Loucy (cell line): ENCODE results near the gene H2BK1.

Experiments
- H2AFZ ChIP-seq: fragments of 200-600 bp; sonication (generic); 2 replicates; pipeline ENCODE4 v1.6.0; 2016; ENCODE audit warnings: antibody characterized with exemption, mild to moderate bottlenecking, low read length, moderate library complexity
- H3F3A ChIP-seq: fragments of 200-600 bp; 2 replicates; pipeline ENCODE4 v1.6.0; 2016; ENCODE audit warnings: antibody characterized with exemption, low read depth, mild to moderate bottlenecking
- H3K27me3 ChIP-seq: fragments of 200-600 bp; sonication (generic); 2 replicates; pipeline ENCODE4 v1.6.1; 2014; ENCODE audit warnings: low read length, mild to moderate bottlenecking; ENCODE audit not compliant: insufficient read depth, poor library complexity, severe bottlenecking
- H3K36me3 ChIP-seq: fragments of 200-600 bp; sonication (generic); 2 replicates; pipeline ENCODE4 v1.6.1; 2016; ENCODE audit warnings: low read length; ENCODE audit not compliant: insufficient read depth
- H3K4me1 ChIP-seq: fragments of 200-600 bp; sonication (generic); 2 replicates; pipeline ENCODE4 v1.5.1; 2014; ENCODE audit warnings: low read length, mild to moderate bottlenecking; ENCODE audit not compliant: insufficient read depth, poor library complexity, severe bottlenecking
- H3K4me2 ChIP-seq: fragments of 200-600 bp; sonication (generic); 2 replicates; pipeline ENCODE4 v1.6.0; 2014; ENCODE audit warnings: antibody characterized with exemption, low read length, low read depth, mild to moderate bottlenecking; ENCODE audit not compliant: poor library complexity, severe bottlenecking
- H3K4me3 ChIP-seq: fragments of 200-600 bp; sonication (generic); 2 replicates; pipeline ENCODE4 v1.5.1; 2014; ENCODE audit warnings: low read length, mild to moderate bottlenecking, mixed read lengths; ENCODE audit not compliant: poor library complexity, severe bottlenecking
- H3K79me2 ChIP-seq: fragments of 200-600 bp; sonication (generic); 2 replicates; pipeline ENCODE4 v1.6.1; 2014; ENCODE audit warnings: low read length; ENCODE audit not compliant: insufficient read depth
- H3K9ac ChIP-seq: fragments of 200-600 bp; sonication (generic); 2 replicates; pipeline ENCODE4 v1.6.0; 2014; ENCODE audit warnings: mild to moderate bottlenecking, low read depth, low read length, moderate library complexity; ENCODE audit not compliant: poor library complexity, severe bottlenecking
- H3K9me2 ChIP-seq: fragments of 200-600 bp; sonication (generic); replicated peaks from 2 replicates; pipeline ENCODE4 v1.6.1; 2016; ENCODE audit warnings: low read depth, low read length, mixed read lengths
- H3K9me3 ChIP-seq: fragments of 200-600 bp; sonication (generic); 2 replicates; pipeline ENCODE4 v1.6.1; 2014; ENCODE audit warnings: mild to moderate bottlenecking, antibody characterized with exemption, low read length, low read depth; ENCODE audit not compliant: insufficient read depth
- H4K20me1 ChIP-seq: fragments of 200-600 bp; sonication (generic); 2 replicates; pipeline ENCODE4 v1.6.0; 2014; ENCODE audit warnings: antibody characterized with exemption, low read length, mild to moderate bottlenecking; ENCODE audit not compliant: insufficient read depth, poor library complexity, severe bottlenecking
- EZH2phosphoT487 ChIP-seq: fragments of 200-600 bp; IDR thresholded peaks from 2 replicates; pipeline ENCODE4 v1.6.1; 2018; ENCODE audit warnings: antibody characterized with exemption, mild to moderate bottlenecking, moderate library complexity, borderline replicate concordance
- TF ChIP-seq, protein P1 (sequence below): fragments of 200-600 bp; sonication (generic); conservative IDR thresholded peaks from 2 replicates; pipeline ENCODE4 v1.5.1; 2014; ENCODE audit warnings: mild to moderate bottlenecking, antibody characterized with exemption, low read length

The H2BK1 gene

DNA sequence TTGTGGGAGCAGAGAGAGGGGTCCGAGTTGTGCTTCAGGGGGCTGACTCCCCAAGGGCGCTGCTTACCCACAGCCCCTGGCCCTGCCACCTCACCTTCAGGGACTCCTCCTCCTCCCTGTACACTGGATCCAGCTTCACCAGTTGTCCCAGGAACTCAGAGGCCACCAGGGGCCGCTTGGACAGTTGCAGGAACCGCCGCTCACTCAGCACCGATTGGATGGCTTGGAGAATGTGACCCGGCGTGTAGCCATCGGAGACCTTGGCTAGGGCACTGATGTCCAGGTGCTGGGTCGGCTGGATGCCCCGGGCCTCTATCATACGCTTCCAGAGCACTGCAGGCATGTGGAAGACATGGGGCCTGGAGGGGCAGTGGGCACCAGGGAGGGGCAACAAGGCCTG lies 18.7 kb downstream of the H2BK1 start:
- H2AFZ ChIP-seq: no peak overlapping the region
- H3K9ac ChIP-seq: no peak overlapping the region
- no peak overlapping the region for H3K4me2 ChIP-seq
- no peaks in the 10 kb centered on the region for H4K20me1 ChIP-seq
- no peaks in the 10 kb centered on the region for H3K27me3 ChIP-seq
- H3K9me2 ChIP-seq: no peaks in the 10 kb centered on the region
- H3K9me3 ChIP-seq: no peaks in the 10 kb centered on the region
- no peaks in the 10 kb centered on the region for H3F3A ChIP-seq
- H3K79me2 ChIP-seq: no peaks in the 10 kb centered on the region
- H3K4me3 ChIP-seq: no peak overlapping the region
- peaks cover 15% of the 10 kb centered on the region for H3K4me1 ChIP-seq
- H3K36me3 ChIP-seq: no peaks in the 10 kb centered on the region
- TF ChIP-seq, protein P1, sequence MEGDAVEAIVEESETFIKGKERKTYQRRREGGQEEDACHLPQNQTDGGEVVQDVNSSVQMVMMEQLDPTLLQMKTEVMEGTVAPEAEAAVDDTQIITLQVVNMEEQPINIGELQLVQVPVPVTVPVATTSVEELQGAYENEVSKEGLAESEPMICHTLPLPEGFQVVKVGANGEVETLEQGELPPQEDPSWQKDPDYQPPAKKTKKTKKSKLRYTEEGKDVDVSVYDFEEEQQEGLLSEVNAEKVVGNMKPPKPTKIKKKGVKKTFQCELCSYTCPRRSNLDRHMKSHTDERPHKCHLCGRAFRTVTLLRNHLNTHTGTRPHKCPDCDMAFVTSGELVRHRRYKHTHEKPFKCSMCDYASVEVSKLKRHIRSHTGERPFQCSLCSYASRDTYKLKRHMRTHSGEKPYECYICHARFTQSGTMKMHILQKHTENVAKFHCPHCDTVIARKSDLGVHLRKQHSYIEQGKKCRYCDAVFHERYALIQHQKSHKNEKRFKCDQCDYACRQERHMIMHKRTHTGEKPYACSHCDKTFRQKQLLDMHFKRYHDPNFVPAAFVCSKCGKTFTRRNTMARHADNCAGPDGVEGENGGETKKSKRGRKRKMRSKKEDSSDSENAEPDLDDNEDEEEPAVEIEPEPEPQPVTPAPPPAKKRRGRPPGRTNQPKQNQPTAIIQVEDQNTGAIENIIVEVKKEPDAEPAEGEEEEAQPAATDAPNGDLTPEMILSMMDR: no peak
- TF ChIP-seq EZH2phosphoT487: no peak

DNA sequence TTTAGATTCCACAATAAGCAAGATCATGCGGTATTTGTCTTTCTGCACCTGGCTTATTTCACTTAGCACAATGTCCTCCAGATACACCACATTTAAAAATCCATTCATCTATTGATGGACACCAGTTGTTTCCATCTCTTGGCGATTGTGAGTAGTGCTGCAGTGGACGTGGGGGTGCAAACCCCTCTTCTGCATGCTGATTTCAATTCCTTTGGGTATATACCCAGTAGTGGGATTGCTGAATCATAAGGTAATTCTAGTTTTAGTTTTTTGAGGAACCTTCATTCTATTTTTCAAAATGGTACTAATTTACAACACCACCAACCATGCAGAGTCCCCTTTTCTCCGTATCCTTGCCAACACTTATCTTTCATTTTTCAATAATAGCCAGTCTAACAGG lies 21.2 kb downstream of the H2BK1 start:
- Histone ChIP-seq H3K27me3 (no peaks in the 10 kb centered on the region), H2AFZ (no peak overlapping the region), H3K4me1 (peaks cover 12% of the 10 kb centered on the region), H4K20me1 (no peaks in the 10 kb centered on the region), H3K36me3 (no peaks in the 10 kb centered on the region), H3K79me2 (no peaks in the 10 kb centered on the region), H3K9me3 (no peaks in the 10 kb centered on the region), H3K9ac (no peak overlapping the region), H3K9me2 (no peaks in the 10 kb centered on the region), H3K4me2 (no peak overlapping the region), H3K4me3 (no peak overlapping the region), H3F3A (no peaks in the 10 kb centered on the region)
- no peak for TF ChIP-seq EZH2phosphoT487
- TF ChIP-seq, protein P1: no peak

DNA sequence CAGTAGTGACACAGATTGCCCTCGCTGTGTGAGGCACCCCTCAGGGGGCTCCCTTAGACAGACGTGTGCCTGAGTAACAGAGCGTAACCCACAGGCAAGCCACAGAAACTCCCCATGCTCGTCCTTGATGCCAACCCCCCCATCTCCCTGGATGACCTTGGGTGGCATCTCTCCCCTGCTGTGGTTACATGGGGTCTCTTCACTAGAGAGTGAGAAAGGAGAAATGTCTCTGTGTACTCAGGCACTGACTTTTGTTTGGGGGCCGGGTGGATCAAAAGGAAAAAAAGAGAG lies 22.1 kb downstream of the H2BK1 start:
- Histone ChIP-seq H3K4me1 (peaks cover 11% of the 10 kb centered on the region), H4K20me1 (no peaks in the 10 kb centered on the region), H3K4me3 (no peak overlapping the region), H3K27me3 (no peaks in the 10 kb centered on the region), H3K9ac (no peak overlapping the region), H3K9me2 (no peaks in the 10 kb centered on the region), H2AFZ (no peak overlapping the region), H3K36me3 (no peaks in the 10 kb centered on the region), H3K9me3 (no peaks in the 10 kb centered on the region), H3K4me2 (peak overlapping the region; percentile 6), H3F3A (no peaks in the 10 kb centered on the region), H3K79me2 (no peaks in the 10 kb centered on the region)
- TF ChIP-seq, protein P1: no peak
- TF ChIP-seq EZH2phosphoT487: no peak
